Loucy (cell line): ENCODE measurements around the gene DHDDS.

ENCODE experiments used
- H2AFZ ChIP-seq: fragments of 200-600 bp; sonication (generic); 2 replicates; pipeline ENCODE4 v1.6.0; 2016; ENCODE audit warnings: antibody characterized with exemption, mild to moderate bottlenecking, low read length, moderate library complexity
- H3F3A ChIP-seq: fragments of 200-600 bp; 2 replicates; pipeline ENCODE4 v1.6.0; 2016; ENCODE audit warnings: antibody characterized with exemption, low read depth, mild to moderate bottlenecking
- H3K27me3 ChIP-seq: fragments of 200-600 bp; sonication (generic); 2 replicates; pipeline ENCODE4 v1.6.1; 2014; ENCODE audit warnings: low read length, mild to moderate bottlenecking; ENCODE audit not compliant: insufficient read depth, poor library complexity, severe bottlenecking
- H3K36me3 ChIP-seq: fragments of 200-600 bp; sonication (generic); 2 replicates; pipeline ENCODE4 v1.6.1; 2016; ENCODE audit warnings: low read length; ENCODE audit not compliant: insufficient read depth
- H3K4me1 ChIP-seq: fragments of 200-600 bp; sonication (generic); 2 replicates; pipeline ENCODE4 v1.5.1; 2014; ENCODE audit warnings: low read length, mild to moderate bottlenecking; ENCODE audit not compliant: insufficient read depth, poor library complexity, severe bottlenecking
- H3K4me2 ChIP-seq: fragments of 200-600 bp; sonication (generic); 2 replicates; pipeline ENCODE4 v1.6.0; 2014; ENCODE audit warnings: antibody characterized with exemption, low read length, low read depth, mild to moderate bottlenecking; ENCODE audit not compliant: poor library complexity, severe bottlenecking
- H3K4me3 ChIP-seq: fragments of 200-600 bp; sonication (generic); 2 replicates; pipeline ENCODE4 v1.5.1; 2014; ENCODE audit warnings: low read length, mild to moderate bottlenecking, mixed read lengths; ENCODE audit not compliant: poor library complexity, severe bottlenecking
- H3K79me2 ChIP-seq: fragments of 200-600 bp; sonication (generic); 2 replicates; pipeline ENCODE4 v1.6.1; 2014; ENCODE audit warnings: low read length; ENCODE audit not compliant: insufficient read depth
- H3K9ac ChIP-seq: fragments of 200-600 bp; sonication (generic); 2 replicates; pipeline ENCODE4 v1.6.0; 2014; ENCODE audit warnings: mild to moderate bottlenecking, low read depth, low read length, moderate library complexity; ENCODE audit not compliant: poor library complexity, severe bottlenecking
- H3K9me2 ChIP-seq: fragments of 200-600 bp; sonication (generic); replicated peaks from 2 replicates; pipeline ENCODE4 v1.6.1; 2016; ENCODE audit warnings: low read depth, low read length, mixed read lengths
- H3K9me3 ChIP-seq: fragments of 200-600 bp; sonication (generic); 2 replicates; pipeline ENCODE4 v1.6.1; 2014; ENCODE audit warnings: mild to moderate bottlenecking, antibody characterized with exemption, low read length, low read depth; ENCODE audit not compliant: insufficient read depth
- H4K20me1 ChIP-seq: fragments of 200-600 bp; sonication (generic); 2 replicates; pipeline ENCODE4 v1.6.0; 2014; ENCODE audit warnings: antibody characterized with exemption, low read length, mild to moderate bottlenecking; ENCODE audit not compliant: insufficient read depth, poor library complexity, severe bottlenecking
- CTCF ChIP-seq: fragments of 200-600 bp; sonication (generic); conservative IDR thresholded peaks from 2 replicates; pipeline ENCODE4 v1.5.1; 2014; ENCODE audit warnings: mild to moderate bottlenecking, antibody characterized with exemption, low read length
- EZH2phosphoT487 ChIP-seq: fragments of 200-600 bp; IDR thresholded peaks from 2 replicates; pipeline ENCODE4 v1.6.1; 2018; ENCODE audit warnings: antibody characterized with exemption, mild to moderate bottlenecking, moderate library complexity, borderline replicate concordance

DHDDS gene

GRCh38 chr1:26387447-26387846, 44.7 kb upstream of the DHDDS start:
- H3K9me2 ChIP-seq: no peaks in the 10 kb centered on the region
- H2AFZ ChIP-seq: no peak overlapping the region
- no peak overlapping the region for H3K9ac ChIP-seq
- no peak overlapping the region for H3K4me3 ChIP-seq
- peaks cover 52% of the 10 kb centered on the region for H3K4me1 ChIP-seq
- no peaks in the 10 kb centered on the region for H3K79me2 ChIP-seq
- no peaks in the 10 kb centered on the region for H4K20me1 ChIP-seq
- peaks cover 6% of the 10 kb centered on the region; the same call in 1 of the 2 replicates for H3F3A ChIP-seq
- no peak for TF ChIP-seq CTCF
- TF ChIP-seq EZH2phosphoT487: no peak
- no peaks in the 10 kb centered on the region for H3K9me3 ChIP-seq
- no peak overlapping the region for H3K4me2 ChIP-seq
- H3K27me3 ChIP-seq: no peaks in the 10 kb centered on the region
- H3K36me3 ChIP-seq: no peaks in the 10 kb centered on the region

DNA sequence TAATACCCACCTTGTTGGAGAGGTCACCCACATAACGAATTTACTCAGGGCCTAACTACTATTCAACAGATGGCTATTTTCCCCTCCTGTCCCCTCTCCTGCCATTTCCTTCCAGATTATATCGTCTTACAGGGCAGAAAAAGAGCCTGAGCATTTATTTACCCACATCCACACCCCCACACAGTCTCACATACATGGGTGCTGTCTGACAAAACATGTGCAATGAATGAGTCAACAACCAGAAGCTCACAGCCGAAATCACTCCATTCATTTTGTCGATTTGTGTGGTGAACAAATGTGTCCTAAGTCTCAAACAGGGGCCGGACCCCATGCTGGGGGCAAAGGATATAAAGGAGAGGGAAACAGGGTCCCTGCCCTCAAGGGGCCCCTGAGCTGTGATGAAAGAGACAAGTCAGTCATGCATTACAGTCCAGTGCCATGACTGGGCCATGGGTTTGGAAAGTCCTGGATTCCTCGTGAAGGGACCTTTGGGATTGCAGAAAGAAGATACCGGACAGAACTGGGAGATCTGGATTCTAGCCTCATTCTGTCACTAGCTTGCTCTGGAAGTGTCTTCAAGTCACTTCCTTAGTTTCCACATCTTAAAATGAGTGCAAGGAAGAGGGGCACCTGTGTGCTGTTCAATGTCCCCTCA, 43.2 kb upstream of the DHDDS start:
- Histone ChIP-seq H3K9me3 (no peaks in the 10 kb centered on the region), H3K4me2 (peak overlapping the region; percentile 51), H3K9me2 (no peaks in the 10 kb centered on the region), H3K79me2 (no peaks in the 10 kb centered on the region), H3F3A (peaks cover 5% of the 10 kb centered on the region; the same call in 1 of the 2 replicates), H3K4me1 (peaks cover 48% of the 10 kb centered on the region), H3K9ac (peak overlapping the region; percentile 51), H2AFZ (peak overlapping the region; percentile 14; the same call in 1 of the 2 replicates), H3K4me3 (peak overlapping the region; percentile 27), H3K27me3 (no peaks in the 10 kb centered on the region), H3K36me3 (no peaks in the 10 kb centered on the region), H4K20me1 (no peaks in the 10 kb centered on the region)
- TF ChIP-seq CTCF (no peak), EZH2phosphoT487 (no peak)

GRCh38 chr1:26389604-26390247, 42.4 kb upstream of the DHDDS start:
- Histone ChIP-seq H3K9ac (peak overlapping the region; percentile 51), H4K20me1 (no peaks in the 10 kb centered on the region), H3K4me3 (peak overlapping the region; percentile 27), H3K9me3 (no peaks in the 10 kb centered on the region), H3K9me2 (no peaks in the 10 kb centered on the region), H3K4me1 (peaks cover 44% of the 10 kb centered on the region), H3K79me2 (no peaks in the 10 kb centered on the region), H3K4me2 (peak overlapping the region; percentile 51), H3K27me3 (no peaks in the 10 kb centered on the region), H2AFZ (0 out of 2 replicates have a peak overlapping the region, but pooled peaks have one; percentile 14), H3F3A (no peaks in the 10 kb centered on the region), H3K36me3 (no peaks in the 10 kb centered on the region)
- TF ChIP-seq CTCF (0 out of 2 replicates have a peak, but pooled peaks have one; percentile 9), EZH2phosphoT487 (no peak)
